ENCODE data around the gene CCDC138. TPM values are rescaled to one million over a fixed set of nuclear protein-coding genes. Genes with fewer than 3 reads are reported as not detected.
A peak's percentile ranks its signal among the peaks of the same experiment; 100 is the strongest.
"Not testable (repeated sequence)": the region's sequence is repeated elsewhere in the genome, so short reads cannot be mapped to it uniquely, and the experiment has no call there.

CCDC138 gene, protein sequence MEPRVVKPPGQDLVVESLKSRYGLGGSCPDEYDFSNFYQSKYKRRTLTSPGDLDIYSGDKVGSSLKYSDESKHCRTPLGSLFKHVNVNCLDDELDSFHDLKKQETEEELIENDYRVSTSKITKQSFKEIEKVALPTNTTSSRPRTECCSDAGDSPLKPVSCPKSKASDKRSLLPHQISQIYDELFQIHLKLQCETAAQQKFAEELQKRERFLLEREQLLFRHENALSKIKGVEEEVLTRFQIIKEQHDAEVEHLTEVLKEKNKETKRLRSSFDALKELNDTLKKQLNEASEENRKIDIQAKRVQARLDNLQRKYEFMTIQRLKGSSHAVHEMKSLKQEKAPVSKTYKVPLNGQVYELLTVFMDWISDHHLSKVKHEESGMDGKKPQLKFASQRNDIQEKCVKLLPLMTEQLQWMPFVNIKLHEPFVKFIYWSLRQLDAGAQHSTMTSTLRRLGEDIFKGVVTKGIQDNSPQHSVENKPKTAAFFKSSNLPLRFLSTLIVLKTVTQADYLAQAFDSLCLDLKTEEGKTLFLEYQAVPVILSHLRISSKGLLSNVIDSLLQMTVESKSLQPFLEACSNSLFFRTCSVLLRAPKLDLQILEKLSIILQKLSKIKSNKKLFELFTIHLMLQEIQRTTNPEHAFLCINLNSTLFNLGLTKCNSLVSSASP
- 1 to 10 TPM; 1.1 to 4.5 TPM for total RNA-seq

DNA sequence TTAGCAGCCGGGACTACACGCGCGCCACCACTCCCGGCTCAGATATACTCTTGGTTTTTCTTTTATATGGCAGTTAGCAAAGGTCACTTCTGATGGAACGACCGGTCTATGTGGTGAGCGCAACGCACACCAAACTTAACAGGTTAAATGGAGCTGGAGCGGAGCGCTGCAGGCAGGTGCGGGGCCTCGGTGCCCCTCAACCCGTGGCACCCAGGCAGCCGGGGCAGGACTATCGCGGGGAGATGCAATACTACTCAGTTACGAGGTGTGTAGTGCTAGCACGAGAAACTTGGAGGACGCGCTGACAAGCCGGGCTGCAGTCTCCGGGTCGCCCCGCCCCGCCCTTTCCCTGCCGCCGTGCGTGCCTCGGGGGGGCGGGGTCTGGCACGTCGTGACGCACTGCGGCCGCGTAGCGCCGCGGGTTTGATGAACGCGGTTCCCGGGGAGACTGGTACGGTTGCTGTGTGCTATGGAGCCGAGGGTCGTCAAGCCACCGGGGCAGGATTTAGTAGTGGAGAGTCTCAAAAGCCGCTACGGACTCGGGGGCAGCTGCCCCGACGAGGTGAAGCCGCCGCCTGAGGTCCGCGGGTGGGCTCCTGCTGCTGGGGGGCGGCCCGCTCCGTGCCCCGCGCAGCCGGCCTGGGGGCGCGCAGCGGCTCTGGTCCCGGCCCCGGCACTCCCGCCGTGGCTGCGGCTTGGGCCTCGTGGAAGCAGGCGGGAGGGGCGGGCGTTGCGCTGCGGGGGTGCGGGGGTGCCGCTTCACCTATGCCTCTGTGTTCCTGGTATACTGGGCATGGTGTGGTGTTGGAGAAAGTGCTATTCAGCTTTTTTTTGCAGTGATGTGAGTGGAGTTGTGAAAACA lies at the start of gene CCDC138:
CCDC138 (plus strand) TSS at position 418 of the 862 bp plus-strand sequence; CDS start at position 470, 52 bp downstream.
- H3K27ac ChIP-seq: peak within 1 kb of the TSS in 1 of 2 donors; percentile 6
- H3K4me1 ChIP-seq (ENCODE audit: control insufficient read depth in 1 of 2, low read depth in 2 of 2): peaks cover 5 to 9% of the 10 kb centered on the region in 2 donors
- no peak for TF ChIP-seq CTCF (IDR thresholded peaks at IDR 0.05)
- DNase-seq (ENCODE audit: low spot score): peak; percentile 24
- H3K4me3 ChIP-seq: peak within 1 kb of the TSS; percentile 71
- no peaks in the 10 kb centered on the region for H3K9me3 ChIP-seq
- H3K36me3 ChIP-seq: peaks cover 12% of the 10 kb centered on the region
- no peaks in the 10 kb centered on the region for H3K27me3 ChIP-seq (replicated peaks; ENCODE audit: insufficient read depth)
- peak; percentile 91 for ATAC-seq (ENCODE audit: insufficient number of reproducible peaks, low FRiP score, low read depth)

- H3K9me3 ChIP-seq; H3K27ac ChIP-seq; H3K27me3 ChIP-seq (replicated peaks; ENCODE audit: insufficient read depth); H3K4me1 ChIP-seq (ENCODE audit: control insufficient read depth in 1 of 2, low read depth in 2 of 2); ATAC-seq (ENCODE audit: insufficient number of reproducible peaks, low FRiP score, low read depth); DNase-seq (ENCODE audit: low spot score); H3K4me3 ChIP-seq: not testable (repeated sequence)
- peaks cover 14% of the 10 kb centered on the region for H3K36me3 ChIP-seq
Measured at GRCh38 chr2:108757973-108758372, 28.6 kb upstream of the CCDC138 start.

- H3K36me3 ChIP-seq: peaks cover 33% of the 10 kb centered on the region
- not testable (repeated sequence) for H3K4me1 ChIP-seq (ENCODE audit: control insufficient read depth in 1 of 2, low read depth in 2 of 2); H3K27ac ChIP-seq; H3K4me3 ChIP-seq; H3K9me3 ChIP-seq; H3K27me3 ChIP-seq (replicated peaks; ENCODE audit: insufficient read depth); DNase-seq (ENCODE audit: low spot score); ATAC-seq (ENCODE audit: insufficient number of reproducible peaks, low FRiP score, low read depth)
Measured at GRCh38 chr2:108762618-108763017, 24.0 kb upstream of the CCDC138 start.

DNA sequence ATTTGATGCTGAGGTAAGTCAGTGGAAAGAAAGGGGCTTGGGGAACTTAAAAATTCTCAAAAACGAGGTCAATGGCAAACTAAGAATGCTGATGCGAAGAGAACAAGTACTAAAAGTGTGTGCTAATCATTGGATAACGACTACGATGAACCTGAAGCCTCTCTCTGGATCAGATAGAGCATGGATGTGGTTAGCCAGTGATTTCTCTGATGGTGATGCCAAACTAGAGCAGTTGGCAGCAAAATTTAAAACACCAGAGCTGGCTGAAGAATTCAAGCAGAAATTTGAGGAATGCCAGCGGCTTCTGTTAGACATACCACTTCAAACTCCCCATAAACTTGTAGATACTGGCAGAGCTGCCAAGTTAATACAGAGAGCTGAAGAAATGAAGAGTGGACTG lies 19.9 kb upstream of the CCDC138 start:
- not testable (repeated sequence) for H3K4me3 ChIP-seq

DNA sequence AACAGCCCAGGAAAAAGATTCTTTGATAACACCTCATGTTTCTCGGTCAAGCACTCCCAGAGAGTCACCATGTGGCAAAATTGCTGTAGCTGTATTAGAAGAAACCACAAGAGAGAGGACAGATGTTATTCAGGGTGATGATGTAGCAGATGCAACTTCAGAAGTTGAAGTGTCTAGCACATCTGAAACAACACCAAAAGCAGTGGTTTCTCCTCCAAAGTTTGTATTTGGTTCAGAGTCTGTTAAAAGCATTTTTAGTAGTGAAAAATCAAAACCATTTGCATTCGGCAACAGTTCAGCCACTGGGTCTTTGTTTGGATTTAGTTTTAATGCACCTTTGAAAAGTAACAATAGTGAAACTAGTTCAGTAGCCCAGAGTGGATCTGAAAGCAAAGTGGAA lies 18.7 kb upstream of the CCDC138 start:
- peaks cover 52% of the 10 kb centered on the region for H3K36me3 ChIP-seq
- not testable (repeated sequence) for H3K4me3 ChIP-seq; DNase-seq (ENCODE audit: low spot score); H3K9me3 ChIP-seq; H3K4me1 ChIP-seq (ENCODE audit: control insufficient read depth in 1 of 2, low read depth in 2 of 2); H3K27ac ChIP-seq; H3K27me3 ChIP-seq (replicated peaks; ENCODE audit: insufficient read depth); ATAC-seq (ENCODE audit: insufficient number of reproducible peaks, low FRiP score, low read depth)

More for the DNA sequence above, 19.9 kb upstream of the CCDC138 start:
- not testable (repeated sequence) for H3K27me3 ChIP-seq (replicated peaks; ENCODE audit: insufficient read depth); H3K27ac ChIP-seq; H3K9me3 ChIP-seq; ATAC-seq (ENCODE audit: insufficient number of reproducible peaks, low FRiP score, low read depth); H3K4me1 ChIP-seq (ENCODE audit: control insufficient read depth in 1 of 2, low read depth in 2 of 2); DNase-seq (ENCODE audit: low spot score)
- peaks cover 43% of the 10 kb centered on the region for H3K36me3 ChIP-seq

- ATAC-seq (ENCODE audit: insufficient number of reproducible peaks, low FRiP score, low read depth): no peak
- no peak for DNase-seq (ENCODE audit: low spot score)
- Histone ChIP-seq H3K4me3 (no peak overlapping the region), H3K9me3 (no peaks in the 10 kb centered on the region), H3K4me1 (ENCODE audit: control insufficient read depth in 1 of 2, low read depth in 2 of 2) (no peaks in the 10 kb centered on the region), H3K27ac (no peak overlapping the region), H3K36me3 (peaks cover 30% of the 10 kb centered on the region), H3K27me3 (replicated peaks; ENCODE audit: insufficient read depth) (no peaks in the 10 kb centered on the region)
- TF ChIP-seq CTCF (IDR thresholded peaks at IDR 0.05): no peak
Measured at GRCh38 chr2:108776475-108776874, 10.1 kb upstream of the CCDC138 start.

All from thoracic aorta (tissue), 2 donors.